ENCODE measurements around the gene GNLY. TPM values are rescaled to one million over a fixed set of nuclear protein-coding genes. Genes with fewer than 3 reads are reported as not detected.
A peak's percentile ranks its signal among the peaks of the same experiment; 100 is the strongest.

Gene GNLY
- total RNA-seq, 1 donor from 2014 or later, result not detected

- FAIRE-seq (no peak), DNase-seq (ENCODE audit: low read depth) (no peak)
- H3K4me1 Mint-ChIP-seq (ENCODE audit: low read depth, unreplicated experiment), result peaks cover 16% of the 10 kb centered on the region
These were observed 4.2 kb downstream of the GNLY start for GRCh38 chr2:85698184-85698879.

DNA sequence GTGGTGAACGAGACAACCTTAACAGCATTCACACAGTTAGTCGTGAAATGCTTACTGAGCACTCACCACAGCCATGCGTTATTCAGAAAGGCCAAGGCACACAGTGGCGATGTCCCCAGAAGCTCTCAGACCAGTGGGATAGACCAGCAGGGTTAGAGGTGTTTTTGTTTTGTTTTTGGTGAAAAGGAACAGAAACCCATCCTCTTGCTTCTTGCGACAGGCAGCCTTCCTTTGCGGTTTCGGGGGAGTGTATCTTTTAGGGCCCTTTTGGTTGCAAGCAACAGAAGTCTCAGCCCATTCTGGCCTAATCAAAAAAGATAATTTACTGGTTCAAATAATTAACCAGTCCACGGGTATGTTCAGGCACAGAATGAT, 4.7 kb downstream of the GNLY start:
- DNase-seq (ENCODE audit: low read depth), result no peak
- no peak overlapping the region for H3K4me2 ChIP-seq (ENCODE audit: low read length)
- H3K36me3 ChIP-seq (ENCODE audit: insufficient read depth, low read length), result no peaks in the 10 kb centered on the region
- peaks cover 7% of the 10 kb centered on the region for H3K27me3 ChIP-seq (ENCODE audit: insufficient read depth, low read length)
- no peak overlapping the region for H3K9ac ChIP-seq (ENCODE audit: low read length)
- H3K4me3 Mint-ChIP-seq (ENCODE audit: unreplicated experiment), result no peak overlapping the region
- peak overlapping the region; percentile 34 for H3K27ac Mint-ChIP-seq (ENCODE audit: unreplicated experiment)
- H4K20me1 ChIP-seq (ENCODE audit: insufficient read depth, low read length), result no peaks in the 10 kb centered on the region
- no peak overlapping the region for H3K4me3 ChIP-seq (ENCODE audit: insufficient read depth, low read depth, low read length)
- peaks cover 26% of the 10 kb centered on the region for H3K27me3 Mint-ChIP-seq (ENCODE audit: low read depth, unreplicated experiment)
- no peaks in the 10 kb centered on the region for H3K9me3 Mint-ChIP-seq (ENCODE audit: unreplicated experiment)
- peaks cover 12% of the 10 kb centered on the region for H3K4me1 ChIP-seq (ENCODE audit: insufficient read depth, low read length)
- no peak for FAIRE-seq
- H2AFZ ChIP-seq (ENCODE audit: low read depth, low read length), result no peak overlapping the region
- H3K79me2 ChIP-seq (ENCODE audit: insufficient read depth, low read length), result no peaks in the 10 kb centered on the region
- H3K27ac ChIP-seq (ENCODE audit: low read depth, low read length), result no peak overlapping the region
- H3K9me3 ChIP-seq (ENCODE audit: insufficient read depth, low read depth, low read length), result no peaks in the 10 kb centered on the region
- TF ChIP-seq CTCF (IDR thresholded peaks at IDR 0.05; ENCODE audit: insufficient read depth, low read depth, low read length), result no peak
- no peak for TF ChIP-seq EZH2 (IDR thresholded peaks at IDR 0.05; ENCODE audit: insufficient read depth, low read length)
- peaks cover 16% of the 10 kb centered on the region for H3K4me1 Mint-ChIP-seq (ENCODE audit: low read depth, unreplicated experiment)
- no peaks in the 10 kb centered on the region for H3K36me3 Mint-ChIP-seq (ENCODE audit: low read depth, unreplicated experiment)

More at GRCh38 chr2:85698184-85698879, 4.2 kb downstream of the GNLY start:
- Mint-ChIP-seq H3K36me3 (ENCODE audit: low read depth, unreplicated experiment) (no peaks in the 10 kb centered on the region), H3K27me3 (ENCODE audit: low read depth, unreplicated experiment) (peaks cover 32% of the 10 kb centered on the region), H3K4me3 (ENCODE audit: unreplicated experiment) (no peak overlapping the region), H3K9me3 (ENCODE audit: unreplicated experiment) (no peaks in the 10 kb centered on the region), H3K27ac (ENCODE audit: unreplicated experiment) (peak overlapping the region; percentile 34)
- Histone ChIP-seq H2AFZ (ENCODE audit: low read depth, low read length) (no peak overlapping the region), H3K27me3 (ENCODE audit: insufficient read depth, low read length) (peaks cover 7% of the 10 kb centered on the region), H3K36me3 (ENCODE audit: insufficient read depth, low read length) (no peaks in the 10 kb centered on the region), H3K4me2 (ENCODE audit: low read length) (no peak overlapping the region), H3K9me3 (ENCODE audit: insufficient read depth, low read depth, low read length) (no peaks in the 10 kb centered on the region), H3K9ac (ENCODE audit: low read length) (no peak overlapping the region), H3K79me2 (ENCODE audit: insufficient read depth, low read length) (no peaks in the 10 kb centered on the region), H3K4me3 (ENCODE audit: insufficient read depth, low read depth, low read length) (no peak overlapping the region), H3K27ac (ENCODE audit: low read depth, low read length) (no peak overlapping the region), H4K20me1 (ENCODE audit: insufficient read depth, low read length) (no peaks in the 10 kb centered on the region), H3K4me1 (ENCODE audit: insufficient read depth, low read length) (peaks cover 12% of the 10 kb centered on the region)
- TF ChIP-seq CTCF (IDR thresholded peaks at IDR 0.05; ENCODE audit: insufficient read depth, low read depth, low read length), result no peak
- TF ChIP-seq EZH2 (IDR thresholded peaks at IDR 0.05; ENCODE audit: insufficient read depth, low read length), result no peak

- Histone ChIP-seq H3K4me3 (ENCODE audit: insufficient read depth, low read depth, low read length) (no peak overlapping the region), H3K79me2 (ENCODE audit: insufficient read depth, low read length) (no peaks in the 10 kb centered on the region), H3K27me3 (ENCODE audit: insufficient read depth, low read length) (peaks cover 7% of the 10 kb centered on the region), H4K20me1 (ENCODE audit: insufficient read depth, low read length) (no peaks in the 10 kb centered on the region), H3K9me3 (ENCODE audit: insufficient read depth, low read depth, low read length) (no peaks in the 10 kb centered on the region), H3K9ac (ENCODE audit: low read length) (no peak overlapping the region), H2AFZ (ENCODE audit: low read depth, low read length) (no peak overlapping the region), H3K4me1 (ENCODE audit: insufficient read depth, low read length) (peaks cover 12% of the 10 kb centered on the region), H3K27ac (ENCODE audit: low read depth, low read length) (no peak overlapping the region), H3K36me3 (ENCODE audit: insufficient read depth, low read length) (no peaks in the 10 kb centered on the region), H3K4me2 (ENCODE audit: low read length) (no peak overlapping the region)
- Mint-ChIP-seq H3K4me1 (ENCODE audit: low read depth, unreplicated experiment) (peaks cover 16% of the 10 kb centered on the region), H3K9me3 (ENCODE audit: unreplicated experiment) (no peaks in the 10 kb centered on the region), H3K27ac (ENCODE audit: unreplicated experiment) (no peak overlapping the region), H3K27me3 (ENCODE audit: low read depth, unreplicated experiment) (peaks cover 24% of the 10 kb centered on the region), H3K4me3 (ENCODE audit: unreplicated experiment) (no peak overlapping the region), H3K36me3 (ENCODE audit: low read depth, unreplicated experiment) (no peaks in the 10 kb centered on the region)
- FAIRE-seq (no peak), DNase-seq (ENCODE audit: low read depth) (no peak)
- TF ChIP-seq CTCF (IDR thresholded peaks at IDR 0.05; ENCODE audit: insufficient read depth, low read depth, low read length) (no peak), EZH2 (IDR thresholded peaks at IDR 0.05; ENCODE audit: insufficient read depth, low read length) (no peak)
These were observed 5.2 kb downstream of the GNLY start for GRCh38 chr2:85699325-85699724.

Measured in astrocyte (in vitro differentiated cells and primary cell).